ENCODE data around the gene SLC51A.

Gene SLC51A

GRCh38 chr3:196217307-196218154, 1.2 kb downstream of the SLC51A start:
- DNase-seq, result no peak

GRCh38 chr3:196218155-196218712, 1.9 kb downstream of the SLC51A start:
- DNase-seq, result no peak

GRCh38 chr3:196219194-196219969, 3.0 kb downstream of the SLC51A start:
- peak; percentile 77 for DNase-seq

- no peak for DNase-seq
These were observed 3.6 kb downstream of the SLC51A start for GRCh38 chr3:196219970-196220311.

- DNase-seq, result peak; percentile 55
These were observed 4.3 kb downstream of the SLC51A start for GRCh38 chr3:196220587-196220986.

- no peak for DNase-seq
These were observed 4.7 kb downstream of the SLC51A start for GRCh38 chr3:196220991-196221390.

GRCh38 chr3:196222876-196223595, 6.7 kb downstream of the SLC51A start:
- DNase-seq, result no peak

GRCh38 chr3:196225086-196225485, 8.8 kb downstream of the SLC51A start:
- DNase-seq, result no peak

GRCh38 chr3:196225763-196226364, 9.5 kb downstream of the SLC51A start:
- no peak for DNase-seq

- no peak for DNase-seq
These were observed 10.8 kb downstream of the SLC51A start for GRCh38 chr3:196227121-196227561.

GRCh38 chr3:196227629-196228493, 11.5 kb downstream of the SLC51A start:
- no peak for DNase-seq

GRCh38 chr3:196232154-196232881, 16.0 kb downstream of the SLC51A start:
- no peak for DNase-seq

GRCh38 chr3:196232882-196233251, 16.5 kb downstream of the SLC51A start:
- DNase-seq, result no peak

- DNase-seq, result no peak
These were observed 19.3 kb downstream of the SLC51A start for GRCh38 chr3:196235452-196236122.

- DNase-seq, result no peak
These were observed 19.9 kb downstream of the SLC51A start for GRCh38 chr3:196236223-196236622.

- DNase-seq, result no peak
These were observed 20.9 kb downstream of the SLC51A start for GRCh38 chr3:196237203-196237602.

GRCh38 chr3:196238612-196239560, 22.6 kb downstream of the SLC51A start:
- DNase-seq, result no peak

- no peak for DNase-seq
These were observed 24.1 kb downstream of the SLC51A start for GRCh38 chr3:196240424-196240823.

- no peak for DNase-seq
These were observed 25.4 kb downstream of the SLC51A start for GRCh38 chr3:196241704-196242103.
